Colonic mucosa (tissue), 4 donors: ENCODE measurements around the gene GNG4. TPM values are rescaled to one million over a fixed set of nuclear protein-coding genes. Genes with fewer than 3 reads are reported as not detected.
"Not testable (repeated sequence)": the region's sequence is repeated elsewhere in the genome, so short reads cannot be mapped to it uniquely, and the experiment has no call there.

Experiments
- DNase-seq: peaks from one replicate; pipeline ENCODE4 v3.0.0-alpha.2; 2020
- H3K27ac ChIP-seq: fragments of 200-600 bp; one replicate; pipeline ENCODE4 v1.8.0; 2021
- H3K27me3 ChIP-seq: fragments of 200-600 bp; one replicate; pipeline ENCODE4 v1.8.0; 2021
- H3K36me3 ChIP-seq: fragments of 200-600 bp; one replicate; pipeline ENCODE4 v1.8.0; 2021
- H3K4me1 ChIP-seq: fragments of 200-600 bp; one replicate; pipeline ENCODE4 v1.8.0; 2021; ENCODE audit warnings: mild to moderate bottlenecking
- H3K4me3 ChIP-seq: fragments of 200-600 bp; one replicate; pipeline ENCODE4 v1.8.0; 2021
- H3K9ac ChIP-seq, 2 donors: one replicate each; pipeline ENCODE4 v1.7.0; 2013; ENCODE audit warnings: control low read depth in 2 of 2, low read depth in 2 of 2, low read length in 2 of 2
- H3K9me3 ChIP-seq: fragments of 200-600 bp; one replicate; pipeline ENCODE4 v1.8.0; 2021
- intact Hi-C: fragments of 100-400 bp; cut with DNase I; formaldehyde crosslinking; loops from one replicate; pipeline ENCODE4 v1.14.1; 2022
- total RNA-seq, 2 donors: library from RNA; stranded (reverse); fragmentation: NEBNext Ultra II Directional in 1 of 2; extraction: Animal tissue kit (Norgen Biotek cat#: 25700) in 1 of 2; gene quantifications; one replicate each; pipeline ENCODE4 v1.2.1, GENCODE V29; 2021
- TF ChIP-seq, protein P1 (sequence below): fragments of 200-600 bp; IDR thresholded peaks from one replicate; pipeline ENCODE4 v1.8.0; 2022; ENCODE audit warnings: antibody characterized with exemption, mild to moderate bottlenecking
- donor health status: healthy.
- donor health status: DM: no; HTN: no; CAD: no.
- donor health status: DM: no; HTN: no; CAD: no.

Gene GNG4
- total RNA-seq, 2 donors from 2014 or later = 6.9 to 10.0 TPM

DNA sequence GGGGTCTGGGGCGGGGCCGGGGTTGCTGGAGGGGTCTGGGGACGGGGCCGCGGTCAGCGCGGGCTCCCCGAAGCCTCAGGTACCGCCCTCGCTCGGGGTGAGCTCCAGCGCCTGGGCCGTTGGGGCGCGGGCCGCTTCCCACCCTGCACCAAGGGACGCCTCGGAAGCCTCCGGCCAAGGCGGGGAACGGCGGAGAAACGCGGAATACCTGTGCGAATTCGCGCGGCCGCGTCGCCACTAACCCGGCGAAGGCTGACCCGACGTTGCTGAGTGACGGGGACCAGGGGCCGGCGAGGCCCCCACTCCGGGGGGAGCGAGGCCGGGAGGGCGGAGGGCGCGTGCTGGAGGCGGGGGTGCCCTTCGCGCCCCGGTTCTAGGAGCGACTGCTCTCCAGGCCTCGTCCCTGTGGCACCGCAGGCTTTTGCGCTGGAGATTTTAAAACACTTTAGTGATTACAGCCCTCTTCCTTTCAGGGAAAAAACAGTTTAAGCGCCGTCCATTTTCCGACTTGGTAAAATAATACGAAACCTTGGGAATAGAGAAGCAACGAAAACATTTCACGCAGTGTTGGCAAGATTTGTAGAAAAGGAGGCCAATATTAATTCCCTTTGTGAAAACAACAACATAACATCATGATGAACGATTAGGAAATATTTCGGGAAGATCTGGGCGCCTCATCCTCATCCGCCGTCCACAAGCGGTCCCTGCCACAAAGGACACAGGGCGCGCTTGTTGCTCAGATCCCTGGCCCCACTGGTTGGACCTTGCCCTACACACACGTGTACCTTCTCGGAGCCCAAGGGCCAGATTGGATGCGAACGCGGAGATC lies 971 bp upstream of the GNG4 start:
- DNase-seq = peak; percentile 66
- no peak overlapping the region for H3K27ac ChIP-seq

DNA sequence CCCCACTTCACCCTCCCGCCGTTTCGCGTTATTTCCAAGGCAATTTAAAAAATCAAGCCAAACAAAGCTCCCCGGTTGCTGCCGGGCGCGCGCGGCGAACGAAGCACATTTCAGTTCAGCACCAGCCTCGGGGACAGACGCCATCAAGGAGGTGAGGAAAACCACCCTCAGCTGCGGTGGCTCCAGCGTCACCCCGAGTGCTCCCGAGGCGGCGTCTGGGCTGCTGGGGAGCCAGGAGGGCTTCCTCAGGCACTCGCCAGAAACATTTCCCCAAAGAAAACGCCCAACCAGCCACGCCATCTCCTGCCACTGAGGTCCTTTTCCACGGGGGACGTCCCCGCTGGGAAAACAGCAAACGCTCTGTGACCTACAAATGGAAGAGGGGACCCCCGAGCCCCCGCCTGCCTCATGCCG lies 623 bp downstream of the GNG4 start:
- Histone ChIP-seq H3K4me1 (peaks cover 3% of the 10 kb centered on the region), H3K9ac (peak overlapping the region; percentile 19 to 46), H3K27me3 (peaks cover 12% of the 10 kb centered on the region), H3K36me3 (no peaks in the 10 kb centered on the region), H3K9me3 (no peaks in the 10 kb centered on the region), H3K27ac (no peak overlapping the region), H3K4me3 (peak overlapping the region; percentile 42)
- intact Hi-C loops = no loop called here
- peak; percentile 68 for DNase-seq
- TF ChIP-seq, protein P1, sequence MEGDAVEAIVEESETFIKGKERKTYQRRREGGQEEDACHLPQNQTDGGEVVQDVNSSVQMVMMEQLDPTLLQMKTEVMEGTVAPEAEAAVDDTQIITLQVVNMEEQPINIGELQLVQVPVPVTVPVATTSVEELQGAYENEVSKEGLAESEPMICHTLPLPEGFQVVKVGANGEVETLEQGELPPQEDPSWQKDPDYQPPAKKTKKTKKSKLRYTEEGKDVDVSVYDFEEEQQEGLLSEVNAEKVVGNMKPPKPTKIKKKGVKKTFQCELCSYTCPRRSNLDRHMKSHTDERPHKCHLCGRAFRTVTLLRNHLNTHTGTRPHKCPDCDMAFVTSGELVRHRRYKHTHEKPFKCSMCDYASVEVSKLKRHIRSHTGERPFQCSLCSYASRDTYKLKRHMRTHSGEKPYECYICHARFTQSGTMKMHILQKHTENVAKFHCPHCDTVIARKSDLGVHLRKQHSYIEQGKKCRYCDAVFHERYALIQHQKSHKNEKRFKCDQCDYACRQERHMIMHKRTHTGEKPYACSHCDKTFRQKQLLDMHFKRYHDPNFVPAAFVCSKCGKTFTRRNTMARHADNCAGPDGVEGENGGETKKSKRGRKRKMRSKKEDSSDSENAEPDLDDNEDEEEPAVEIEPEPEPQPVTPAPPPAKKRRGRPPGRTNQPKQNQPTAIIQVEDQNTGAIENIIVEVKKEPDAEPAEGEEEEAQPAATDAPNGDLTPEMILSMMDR = no peak

More for the DNA sequence above, 971 bp upstream of the GNG4 start:
- peaks cover 12% of the 10 kb centered on the region for H3K27me3 ChIP-seq
- no peaks in the 10 kb centered on the region for H3K36me3 ChIP-seq
- H3K9ac ChIP-seq = peak overlapping the region in 1 of 2 donors; percentile 40
- H3K4me1 ChIP-seq = peaks cover 3% of the 10 kb centered on the region
- TF ChIP-seq, protein P1 = no peak
- intact Hi-C loops = no loop called here
- H3K4me3 ChIP-seq = peak overlapping the region; percentile 42
- no peaks in the 10 kb centered on the region for H3K9me3 ChIP-seq

DNA sequence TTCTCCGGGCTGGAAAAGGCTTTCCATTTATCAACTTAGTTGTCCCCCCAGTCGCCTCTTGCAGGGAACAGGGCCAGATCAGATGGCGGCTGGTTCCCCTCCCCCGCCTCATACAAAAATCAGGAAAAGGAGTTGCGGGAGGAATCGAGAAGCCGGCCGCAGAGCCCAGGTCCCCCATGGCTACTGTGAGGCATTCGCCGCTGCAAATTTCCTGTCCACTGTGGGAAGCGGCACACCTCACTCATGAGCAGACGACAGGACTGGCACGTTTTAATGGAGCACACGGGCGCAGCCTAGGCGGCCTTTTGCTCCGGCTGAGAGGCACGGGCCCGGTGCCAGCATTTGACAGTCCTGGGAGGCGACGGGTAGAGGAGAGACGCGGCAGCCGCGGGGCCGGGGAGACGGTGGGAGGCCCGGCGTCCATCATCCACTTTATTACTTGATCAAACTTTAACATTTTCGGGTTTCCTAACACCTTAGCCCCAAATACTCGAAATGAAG lies 1.1 kb downstream of the GNG4 start:
- H3K4me3 ChIP-seq = peak overlapping the region; percentile 42
- H3K27ac ChIP-seq = no peak overlapping the region
- H3K4me1 ChIP-seq = peaks cover 3% of the 10 kb centered on the region
- peaks cover 12% of the 10 kb centered on the region for H3K27me3 ChIP-seq
- no peaks in the 10 kb centered on the region for H3K36me3 ChIP-seq
- intact Hi-C loops = no loop called here
- peak overlapping the region in 1 of 2 donors; percentile 46 for H3K9ac ChIP-seq
- H3K9me3 ChIP-seq = no peaks in the 10 kb centered on the region
- DNase-seq = peak; percentile 72
- TF ChIP-seq, protein P1 = no peak

DNA sequence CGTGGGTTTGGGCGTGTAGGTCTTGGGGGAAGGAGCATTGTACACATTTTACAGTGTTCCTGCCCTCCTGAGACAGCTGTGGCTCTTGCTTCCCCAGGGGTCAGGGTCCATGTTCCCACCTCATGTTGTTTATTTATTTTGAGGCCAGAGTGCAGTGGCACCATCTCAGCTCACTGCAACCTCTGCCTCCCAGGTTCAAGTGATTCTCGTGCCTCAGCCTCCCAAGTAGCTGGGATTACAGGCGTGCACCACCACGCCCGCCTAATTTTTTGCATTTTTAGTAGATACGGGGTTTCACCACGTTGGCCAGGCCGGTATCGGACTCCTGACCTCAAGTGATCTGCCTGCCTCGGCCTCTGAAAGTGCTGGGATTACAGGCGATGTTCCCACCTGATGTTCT lies 2.0 kb downstream of the GNG4 start:
- H3K4me3 ChIP-seq, H3K9ac ChIP-seq, H3K9me3 ChIP-seq, intact Hi-C loops, H3K36me3 ChIP-seq, DNase-seq, H3K4me1 ChIP-seq, H3K27ac ChIP-seq: not testable (repeated sequence)
- H3K27me3 ChIP-seq = peaks cover 12% of the 10 kb centered on the region

DNA sequence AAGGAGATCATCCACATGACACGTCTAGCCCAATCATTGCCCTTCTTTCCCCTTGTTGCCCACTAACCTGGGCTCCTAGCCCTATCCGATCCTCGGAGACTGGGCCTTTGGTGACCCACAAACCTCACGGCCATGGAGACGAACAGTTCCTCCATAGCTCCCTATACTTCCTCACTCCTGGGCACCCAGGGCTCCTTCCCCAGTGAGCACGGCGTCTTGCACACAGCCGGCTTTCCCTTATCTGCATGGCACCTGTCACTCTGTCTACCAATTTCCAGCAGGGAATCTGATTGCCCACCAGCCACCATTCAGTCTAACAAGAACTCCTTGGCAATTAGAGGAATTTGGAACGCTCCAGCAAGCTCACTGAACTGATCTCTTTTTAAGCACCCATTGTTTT lies 3.1 kb downstream of the GNG4 start:
- H3K36me3 ChIP-seq = no peaks in the 10 kb centered on the region
- H3K9me3 ChIP-seq = no peaks in the 10 kb centered on the region
- no peak overlapping the region for H3K9ac ChIP-seq
- intact Hi-C loops = no loop called here
- peaks cover 9% of the 10 kb centered on the region for H3K27me3 ChIP-seq
- no peak overlapping the region for H3K27ac ChIP-seq
- TF ChIP-seq, protein P1 = no peak
- H3K4me1 ChIP-seq = peaks cover 3% of the 10 kb centered on the region
- no peak for DNase-seq
- H3K4me3 ChIP-seq = no peak overlapping the region
